Astrocyte of the cerebellum (primary cell): Measurements from ENCODE around the gene BMI1.

Source experiments
- DNase-seq: peaks from one replicate; pipeline ENCODE4 v3.0.0-alpha.2; 2011; ENCODE audit warnings: low read depth
- H3K4me3 ChIP-seq: 2 replicates; pipeline ENCODE4 v1.5.1; 2011; ENCODE audit warnings: mild to moderate bottlenecking, low read depth, low read length, moderate library complexity
- CTCF ChIP-seq: IDR thresholded peaks from 2 replicates; pipeline ENCODE4 v1.5.1; 2012; ENCODE audit warnings: low read length, low read depth, moderate library complexity, mild to moderate bottlenecking; ENCODE audit errors: missing control alignments
- in situ Hi-C: cut with HindIII; loops from 2 replicates; pipeline ENCODE4 v1.10.0; 2017; ENCODE audit warnings: low sequenced_read_pairs

The BMI1 gene

DNA sequence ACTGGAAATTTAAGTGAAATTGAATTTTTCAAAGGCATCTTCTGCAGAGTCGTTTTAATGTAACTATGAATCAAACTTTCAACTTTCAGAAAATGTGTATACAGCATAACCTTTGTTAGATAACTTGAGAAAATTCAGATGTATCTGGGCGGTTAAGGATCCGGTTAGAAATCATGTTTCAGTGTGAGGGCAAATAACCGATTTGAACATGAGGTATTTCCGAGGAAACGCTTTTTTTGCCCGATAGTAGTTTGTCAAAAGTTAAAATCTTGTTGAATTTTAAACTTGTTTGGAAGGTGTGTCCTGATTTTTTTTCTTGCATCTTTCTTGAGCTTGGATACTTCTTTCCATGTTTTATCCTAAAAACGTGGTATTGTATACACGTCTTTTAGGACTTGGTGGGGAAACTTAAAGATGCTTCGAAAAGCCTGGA, 1.3 kb upstream of the BMI1 start:
- peak overlapping the region; percentile 73 for H3K4me3 ChIP-seq
- in situ Hi-C loops: loop anchor here (5.0 to 25.0 kb wide), 2 partner anchors 92 to 243 kb away; no protein-coding TSS in a partner anchor
- TF ChIP-seq CTCF: no peak
- no peak for DNase-seq

GRCh38 chr10:22319980-22320558, 830 bp upstream of the BMI1 start:
- DNase-seq: no peak
- TF ChIP-seq CTCF: no peak
- peak overlapping the region; percentile 73 for H3K4me3 ChIP-seq
- in situ Hi-C loops: loop anchor here (5.0 to 25.0 kb wide), 2 partner anchors 93 to 242 kb away; no protein-coding TSS in a partner anchor

- TF ChIP-seq CTCF: no peak
- in situ Hi-C loops: loop anchor here (25.0 kb wide), 1 partner anchor 241 kb away; no protein-coding TSS in a partner anchor
- peak overlapping the region; percentile 73 for H3K4me3 ChIP-seq
- DNase-seq: peak; percentile 46
Measured at GRCh38 chr10:22321156-22321923, 441 bp downstream of the BMI1 start.

- no peak for DNase-seq
- no peak for TF ChIP-seq CTCF
- in situ Hi-C loops: loop anchor here (25.0 kb wide), 1 partner anchor 240 kb away; no protein-coding TSS in a partner anchor
- peak overlapping the region; percentile 59 for H3K4me3 ChIP-seq
Measured at GRCh38 chr10:22321924-22322640, 1.2 kb downstream of the BMI1 start.

GRCh38 chr10:22322641-22323160, 1.8 kb downstream of the BMI1 start:
- no peak for TF ChIP-seq CTCF
- no peak for DNase-seq
- H3K4me3 ChIP-seq: peak overlapping the region; percentile 59
- in situ Hi-C loops: loop anchor here (25.0 kb wide), 1 partner anchor 240 kb away; no protein-coding TSS in a partner anchor
